Caco-2 (cell line): ENCODE measurements around the gene WDR41. TPM values are rescaled to one million over a fixed set of nuclear protein-coding genes. Genes with fewer than 3 reads are reported as not detected.

Source experiments
- Bru-seq: library from RNA; stranded (reverse); fragments of 400-500 nt; gene quantifications from one replicate; lab custom pipeline; 2021; lab: Mats Ljungman, UMichigan
- BruChase-seq, 2 experiments: library from RNA; stranded (reverse); fragments of 400-500 nt; gene quantifications; one replicate each; lab custom pipeline; 2021; lab: Mats Ljungman, UMichigan
- BruUV-seq: library from RNA; stranded (reverse); fragments of 400-500 nt; replicated peaks from 2 replicates; lab custom pipeline; 2021; lab: Mats Ljungman, UMichigan
- CTCF ChIA-PET: fragments of 300-600 bp; sonication (Branson Sonifier 250); formaldehyde crosslinking; loops from one replicate; lab custom pipeline; 2022; ENCODE audit warnings: antibody characterized with exemption; lab: Charles Lee
- POLR2A ChIA-PET: fragments of 300-600 bp; sonication (Branson Sonifier 250); formaldehyde crosslinking; loops from one replicate; lab custom pipeline; 2022; ENCODE audit warnings: antibody characterized with exemption; lab: Charles Lee
- DNase-seq, 2 experiments: peaks; one replicate each; pipeline versions ENCODE4 v3.0.0 to v3.0.0-alpha.2; 2020 to 2022
- H3K27me3 ChIP-seq: replicated peaks from 2 replicates; pipeline ENCODE4 v1.6.0; 2011; ENCODE audit warnings: low read length; ENCODE audit not compliant: control insufficient read depth, insufficient read depth
- H3K36me3 ChIP-seq: 2 replicates; pipeline ENCODE4 v1.5.1; 2011; ENCODE audit warnings: low read length; ENCODE audit not compliant: control insufficient read depth, insufficient read depth
- H3K4me1 ChIP-seq: fragments of 250-450 bp; sonication (Bioruptor Pico); 2 replicates; pipeline ENCODE4 v1.5.1; 2020; ENCODE audit warnings: mild to moderate bottlenecking
- H3K4me3 ChIP-seq: 2 replicates; pipeline ENCODE4 v1.5.1; 2011; ENCODE audit warnings: low read depth, mild to moderate bottlenecking, control low read depth, low read length
- H3K9me3 ChIP-seq: fragments of 250-450 bp; sonication (Bioruptor Pico); 2 replicates; pipeline ENCODE4 v1.5.1; 2020; ENCODE audit warnings: mild to moderate bottlenecking, moderate library complexity
- H3K27ac Mint-ChIP-seq: one replicate; pipeline ENCODE4 v1.8.0; 2022; ENCODE audit warnings: mixed read lengths; ENCODE audit not compliant: unreplicated experiment
- H3K27me3 Mint-ChIP-seq: one replicate; pipeline ENCODE4 v1.8.0; 2022; ENCODE audit warnings: mixed read lengths; ENCODE audit not compliant: insufficient read depth, unreplicated experiment
- H3K36me3 Mint-ChIP-seq: one replicate; pipeline ENCODE4 v1.8.0; 2022; ENCODE audit warnings: mild to moderate bottlenecking, mixed read lengths; ENCODE audit not compliant: insufficient read depth, unreplicated experiment
- H3K4me1 Mint-ChIP-seq: one replicate; pipeline ENCODE4 v1.8.0; 2022; ENCODE audit warnings: low read depth, mixed read lengths; ENCODE audit not compliant: unreplicated experiment
- H3K4me3 Mint-ChIP-seq: one replicate; pipeline ENCODE4 v1.8.0; 2022; ENCODE audit warnings: mild to moderate bottlenecking, moderate library complexity, mixed read lengths; ENCODE audit not compliant: unreplicated experiment
- H3K9me3 Mint-ChIP-seq: one replicate; pipeline ENCODE4 v1.8.0; 2022; ENCODE audit warnings: mixed read lengths; ENCODE audit not compliant: unreplicated experiment
- intact Hi-C: fragments of 100-400 bp; cut with micrococcal nuclease; formaldehyde crosslinking; loops from one replicate; pipeline ENCODE4 v1.10.0; 2022; ENCODE audit not compliant: unreplicated experiment
- long read RNA-seq: library from polyadenylated mRNA; stranded (forward); transcript quantifications from one replicate; pipeline ENCODE4 v2.0.0, GENCODE V29; 2022
- total RNA-seq: library from RNA; stranded (reverse); gene quantifications from 2 replicates; pipeline ENCODE4 v1.2.3, GENCODE V29; 2022
- TF ChIP-seq, protein P1 (sequence below), 2 experiments: fragments of 200-600 bp in 1 of 2; IDR thresholded peaks; 1 replicate in 1 of 2; 2 replicates in 1 of 2; pipeline versions ENCODE4 v1.5.1 to v1.8.0; 2011 to 2022; ENCODE audit warnings: antibody characterized with exemption in 1 of 2, control low read depth in 1 of 2, inconsistent platforms in 1 of 2, low read depth in 1 of 2, low read length in 1 of 2, mild to moderate bottlenecking in 1 of 2, moderate library complexity in 1 of 2; ENCODE audit not compliant: insufficient read depth in 1 of 2, severe bottlenecking in 1 of 2, unreplicated experiment in 1 of 2

WDR41 gene, protein sequence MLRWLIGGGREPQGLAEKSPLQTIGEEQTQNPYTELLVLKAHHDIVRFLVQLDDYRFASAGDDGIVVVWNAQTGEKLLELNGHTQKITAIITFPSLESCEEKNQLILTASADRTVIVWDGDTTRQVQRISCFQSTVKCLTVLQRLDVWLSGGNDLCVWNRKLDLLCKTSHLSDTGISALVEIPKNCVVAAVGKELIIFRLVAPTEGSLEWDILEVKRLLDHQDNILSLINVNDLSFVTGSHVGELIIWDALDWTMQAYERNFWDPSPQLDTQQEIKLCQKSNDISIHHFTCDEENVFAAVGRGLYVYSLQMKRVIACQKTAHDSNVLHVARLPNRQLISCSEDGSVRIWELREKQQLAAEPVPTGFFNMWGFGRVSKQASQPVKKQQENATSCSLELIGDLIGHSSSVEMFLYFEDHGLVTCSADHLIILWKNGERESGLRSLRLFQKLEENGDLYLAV
- total RNA-seq = 64.1 and 66.2 TPM in 2 replicates
- percentile 85 among the genes with signal in this experiment for Bru-seq, nascent RNA
- BruChase-seq, experiment 1, labeled RNA remaining after a 2-hour chase = percentile 86 among the genes with signal in this experiment
- percentile 81 among the genes with signal in this experiment for BruChase-seq, experiment 2, labeled RNA remaining after a 6-hour chase
- long read RNA-seq, transcript WDR41-201 (13 exons, 3,958 nt) = major isoform, 57 of 76 reads
- long read RNA-seq, partial matches to known transcripts = 3 of 76 reads
- long read RNA-seq, other reads (novel, unspliced or antisense) = 16 of 76 reads

DNA sequence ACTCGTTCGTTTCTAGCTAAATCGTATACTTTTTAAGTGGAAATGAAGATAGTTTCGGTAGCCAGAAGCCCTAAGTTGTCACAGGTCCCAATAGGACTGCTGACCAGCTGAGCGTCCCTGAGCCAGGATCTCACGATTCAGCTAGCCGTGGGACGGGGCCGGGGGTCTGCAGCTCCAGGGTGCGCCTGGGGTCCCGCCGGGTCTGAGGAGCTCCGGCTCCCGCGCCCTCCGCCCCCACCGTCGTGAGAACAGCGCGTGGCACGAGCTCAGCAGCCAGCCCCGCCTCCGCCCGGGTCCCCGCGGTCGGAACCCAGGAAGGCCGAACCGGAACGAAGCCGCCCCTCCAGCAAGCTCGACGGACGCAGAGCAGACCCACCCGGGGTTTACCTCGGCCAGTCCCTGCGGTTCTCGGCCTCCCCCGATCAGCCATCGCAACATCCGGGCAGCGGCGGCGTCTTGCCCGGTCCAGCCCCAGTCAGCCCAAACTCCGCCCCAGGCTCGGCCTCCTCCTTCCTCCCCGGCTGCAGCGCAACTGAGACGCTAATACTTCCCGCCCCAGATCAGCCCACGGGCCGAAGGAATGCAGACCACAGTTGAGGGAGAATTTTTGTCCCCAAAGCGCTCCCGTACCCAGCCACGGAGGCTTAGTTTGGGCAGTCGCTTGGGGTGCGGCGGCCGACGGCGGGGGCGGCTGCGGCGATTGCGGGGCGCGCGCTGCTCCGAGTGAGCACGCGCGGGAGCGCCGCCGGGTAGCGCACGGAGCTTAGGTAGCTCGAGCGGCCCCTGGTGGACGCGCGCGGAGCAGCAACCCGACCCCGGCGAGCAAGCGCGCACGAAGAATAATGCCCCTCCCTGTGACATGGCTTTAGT, at the start of gene WDR41:
Gene WDR41 (minus strand): TSS at position 534 of the 870 bp plus-strand sequence. CDS start 96 bp downstream, at position 438.
- Histone ChIP-seq H3K4me3 (peak within 1 kb of the TSS; percentile 81), H3K36me3 (no peaks in the 10 kb centered on the region), H3K27me3 (no peaks in the 10 kb centered on the region), H3K4me1 (no peaks in the 10 kb centered on the region), H3K9me3 (no peaks in the 10 kb centered on the region)
- Mint-ChIP-seq H3K4me1 (no peaks in the 10 kb centered on the region), H3K4me3 (peak within 1 kb of the TSS; percentile 97), H3K9me3 (no peaks in the 10 kb centered on the region), H3K27me3 (peaks cover 13% of the 10 kb centered on the region), H3K27ac (peak within 1 kb of the TSS; percentile 99), H3K36me3 (peaks cover 18% of the 10 kb centered on the region)
- TF ChIP-seq, protein P1, sequence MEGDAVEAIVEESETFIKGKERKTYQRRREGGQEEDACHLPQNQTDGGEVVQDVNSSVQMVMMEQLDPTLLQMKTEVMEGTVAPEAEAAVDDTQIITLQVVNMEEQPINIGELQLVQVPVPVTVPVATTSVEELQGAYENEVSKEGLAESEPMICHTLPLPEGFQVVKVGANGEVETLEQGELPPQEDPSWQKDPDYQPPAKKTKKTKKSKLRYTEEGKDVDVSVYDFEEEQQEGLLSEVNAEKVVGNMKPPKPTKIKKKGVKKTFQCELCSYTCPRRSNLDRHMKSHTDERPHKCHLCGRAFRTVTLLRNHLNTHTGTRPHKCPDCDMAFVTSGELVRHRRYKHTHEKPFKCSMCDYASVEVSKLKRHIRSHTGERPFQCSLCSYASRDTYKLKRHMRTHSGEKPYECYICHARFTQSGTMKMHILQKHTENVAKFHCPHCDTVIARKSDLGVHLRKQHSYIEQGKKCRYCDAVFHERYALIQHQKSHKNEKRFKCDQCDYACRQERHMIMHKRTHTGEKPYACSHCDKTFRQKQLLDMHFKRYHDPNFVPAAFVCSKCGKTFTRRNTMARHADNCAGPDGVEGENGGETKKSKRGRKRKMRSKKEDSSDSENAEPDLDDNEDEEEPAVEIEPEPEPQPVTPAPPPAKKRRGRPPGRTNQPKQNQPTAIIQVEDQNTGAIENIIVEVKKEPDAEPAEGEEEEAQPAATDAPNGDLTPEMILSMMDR (IDR thresholded peaks at IDR 0.05; ENCODE audit: insufficient read depth in 1 of 2, low read depth in 1 of 2, low read length in 1 of 2, severe bottlenecking in 1 of 2, unreplicated experiment in 1 of 2) = peak; percentile 90 to 91
- BruUV-seq = no TSS peak
- intact Hi-C loops = loop anchor here (1.0 to 5.0 kb wide), 4 partner anchors 65 to 625 kb away; no protein-coding TSS in a partner anchor
- ChIA-PET POLR2A (interaction anchor here (0.6 kb wide), 4 partner anchors 9 to 359 kb away, joined by 3 read pairs; no protein-coding TSS in a partner anchor), CTCF (interaction anchor here (0.6 to 1.9 kb wide), 11 partner anchors 10 to 1382 kb away, joined by 3 to 12 read pairs (median 3); partner anchors contain the start of gene AGGF1)
- peak; percentile 89 to 91 for DNase-seq

DNA sequence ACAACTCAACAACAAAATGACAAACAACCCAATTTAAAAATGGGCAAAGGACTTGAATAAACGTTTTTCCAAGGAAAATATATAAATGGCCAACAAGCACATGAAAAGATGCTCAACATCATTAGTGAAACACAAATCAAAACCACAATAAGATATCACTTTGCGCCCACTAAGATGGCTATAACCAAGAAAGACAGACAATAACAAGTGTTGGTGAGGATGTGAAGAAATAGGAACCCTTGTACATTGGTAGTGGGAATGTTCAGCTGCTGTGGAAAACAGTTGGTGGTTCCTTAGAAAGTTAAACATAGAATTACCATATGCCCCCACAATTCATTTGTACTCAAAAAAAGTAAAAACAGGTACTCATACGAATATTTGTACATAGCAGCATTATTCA, 39.2 kb upstream of the WDR41 start:
- no peak overlapping the region for H3K27ac Mint-ChIP-seq
- H3K27me3 ChIP-seq = no peaks in the 10 kb centered on the region
- no peak overlapping the region for H3K4me3 Mint-ChIP-seq
- no TSS peak for BruUV-seq
- CTCF ChIA-PET = no interaction called here
- TF ChIP-seq, protein P1 (IDR thresholded peaks at IDR 0.05; ENCODE audit: insufficient read depth in 1 of 2, low read depth in 1 of 2, low read length in 1 of 2, severe bottlenecking in 1 of 2, unreplicated experiment in 1 of 2) = no peak
- intact Hi-C loops = no loop called here
- H3K4me1 Mint-ChIP-seq = no peaks in the 10 kb centered on the region
- peaks cover 6% of the 10 kb centered on the region for H3K27me3 Mint-ChIP-seq
- POLR2A ChIA-PET = no interaction called here
- H3K36me3 ChIP-seq = no peaks in the 10 kb centered on the region
- no peak for DNase-seq
- H3K9me3 ChIP-seq = no peaks in the 10 kb centered on the region
- H3K4me1 ChIP-seq = no peaks in the 10 kb centered on the region
- H3K36me3 Mint-ChIP-seq = no peaks in the 10 kb centered on the region
- no peak overlapping the region for H3K4me3 ChIP-seq
- no peaks in the 10 kb centered on the region for H3K9me3 Mint-ChIP-seq
